Ovary (tissue), 3 donors: Measurements from ENCODE around the gene IL1RAPL2.

Experiments
- EP300 ChIP-seq: sonication (generic); formaldehyde crosslinking; IDR thresholded peaks from one replicate; pipeline ENCODE4 v1.6.1; 2017; ENCODE audit warnings: antibody characterized with exemption
- POLR2A ChIP-seq: fragments of 450-650 bp; IDR thresholded peaks from one replicate; pipeline ENCODE4 v1.6.1; 2017; ENCODE audit warnings: antibody characterized with exemption, mild to moderate bottlenecking, moderate library complexity
- TF ChIP-seq, protein P1 (sequence below), 3 donors: fragments of 450-650 bp in 2 of 3; fragments of 200-600 bp in 1 of 3; IDR thresholded peaks; one replicate each; pipeline versions ENCODE4 v1.5.1 to v1.8.0; 2016 to 2022; ENCODE audit warnings: antibody characterized with exemption in 3 of 3, mild to moderate bottlenecking in 1 of 3
- donor health status: DM: no; HTN: no; CAD: no.

DNA sequence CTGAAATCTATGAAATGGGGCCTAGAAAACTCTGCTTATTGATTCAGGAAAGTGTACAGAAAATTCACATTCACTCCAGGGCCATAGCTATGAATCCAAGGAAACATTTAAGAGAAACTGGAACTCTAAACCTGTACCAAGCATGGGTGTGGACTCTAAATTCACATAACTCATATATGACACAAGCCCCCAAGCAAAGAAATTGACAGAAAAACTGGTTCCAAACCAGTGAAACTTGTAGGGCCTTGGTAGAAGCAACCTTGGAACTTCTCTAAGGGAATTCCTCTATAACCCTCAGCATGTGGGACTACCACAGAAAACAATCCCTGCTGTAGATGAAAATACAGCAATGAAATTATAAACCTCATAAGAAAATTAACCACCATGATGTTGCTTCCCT lies 1149.7 kb downstream of the IL1RAPL2 start:
- TF ChIP-seq, protein P1, sequence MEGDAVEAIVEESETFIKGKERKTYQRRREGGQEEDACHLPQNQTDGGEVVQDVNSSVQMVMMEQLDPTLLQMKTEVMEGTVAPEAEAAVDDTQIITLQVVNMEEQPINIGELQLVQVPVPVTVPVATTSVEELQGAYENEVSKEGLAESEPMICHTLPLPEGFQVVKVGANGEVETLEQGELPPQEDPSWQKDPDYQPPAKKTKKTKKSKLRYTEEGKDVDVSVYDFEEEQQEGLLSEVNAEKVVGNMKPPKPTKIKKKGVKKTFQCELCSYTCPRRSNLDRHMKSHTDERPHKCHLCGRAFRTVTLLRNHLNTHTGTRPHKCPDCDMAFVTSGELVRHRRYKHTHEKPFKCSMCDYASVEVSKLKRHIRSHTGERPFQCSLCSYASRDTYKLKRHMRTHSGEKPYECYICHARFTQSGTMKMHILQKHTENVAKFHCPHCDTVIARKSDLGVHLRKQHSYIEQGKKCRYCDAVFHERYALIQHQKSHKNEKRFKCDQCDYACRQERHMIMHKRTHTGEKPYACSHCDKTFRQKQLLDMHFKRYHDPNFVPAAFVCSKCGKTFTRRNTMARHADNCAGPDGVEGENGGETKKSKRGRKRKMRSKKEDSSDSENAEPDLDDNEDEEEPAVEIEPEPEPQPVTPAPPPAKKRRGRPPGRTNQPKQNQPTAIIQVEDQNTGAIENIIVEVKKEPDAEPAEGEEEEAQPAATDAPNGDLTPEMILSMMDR (IDR thresholded peaks at IDR 0.05): no peak
- TF ChIP-seq EP300 (no peak), POLR2A (no peak)
